ENCODE data around the gene SPRR1B. TPM values are rescaled to one million over a fixed set of nuclear protein-coding genes. Genes with fewer than 3 reads are reported as not detected.

The SPRR1B gene
- polyA plus RNA-seq, result 1,000 to 10,000 TPM; 2,433 to 2,781 TPM

- H3K36me3 ChIP-seq (ENCODE audit: control insufficient read depth in 2 of 2, insufficient read depth in 2 of 2, low read length in 1 of 2), result no peaks in the 10 kb centered on the region
- peaks cover 0 to 3% of the 10 kb centered on the region in 2 donors for H3K4me1 ChIP-seq (ENCODE audit: control insufficient read depth in 2 of 2, insufficient read depth in 2 of 2, low read length in 1 of 2)
- no peaks in the 10 kb centered on the region for H3K27me3 ChIP-seq (ENCODE audit: control insufficient read depth in 1 of 2, insufficient read depth in 2 of 2, low read length in 2 of 2)
- H3K9me3 ChIP-seq (ENCODE audit: control insufficient read depth in 2 of 2, insufficient read depth in 1 of 2, low read depth in 1 of 2, low read length in 1 of 2), result peaks cover 0 to 2% of the 10 kb centered on the region in 2 donors
- H3K27ac ChIP-seq (ENCODE audit: low read depth in 2 of 2, low read length in 1 of 2), result peak within 1 kb of the TSS; percentile 56 to 67
- H3K4me3 ChIP-seq (ENCODE audit: low read depth in 1 of 2, low read length in 2 of 2), result peak within 1 kb of the TSS in 1 of 2 donors; percentile 51
Measured at GRCh38 chr1:153030895-153031294, at the start of gene SPRR1B. SPRR1B (plus strand) TSS chr1:153031203; CDS start chr1:153032346, 1,143 bp downstream.

DNA sequence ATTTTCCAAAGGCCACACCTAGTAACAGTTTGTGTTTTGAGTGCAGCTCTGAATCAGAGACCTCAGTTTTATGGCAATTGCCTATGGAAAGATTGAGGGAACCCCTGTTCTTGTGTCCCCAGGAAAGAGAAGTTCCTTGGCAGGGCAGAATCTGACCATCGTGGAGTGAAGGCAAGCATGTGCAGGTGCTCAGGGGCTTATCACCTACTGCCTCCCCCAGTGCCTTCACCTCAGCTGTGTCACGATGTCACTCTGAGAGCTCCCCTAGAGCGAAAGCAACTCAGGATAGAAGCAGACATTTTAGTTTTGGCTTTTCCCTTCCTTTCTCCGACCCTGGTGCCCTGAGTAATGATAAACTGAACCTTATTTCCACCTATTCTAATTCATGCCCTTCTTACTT is 48.9 kb upstream of the SPRR1B start:
- peak overlapping the region; percentile 6 to 93 for H3K27ac ChIP-seq (ENCODE audit: low read depth in 2 of 2, low read length in 1 of 2)
- 77 to 84% methylated on average over 4 of the region's 4 CpGs for WGBS, 2 donors

GRCh38 chr1:152983234-152983633 is 47.8 kb upstream of the SPRR1B start:
- peaks cover 0 to 15% of the 10 kb centered on the region in 2 donors for H3K4me1 ChIP-seq (ENCODE audit: control insufficient read depth in 2 of 2, insufficient read depth in 2 of 2, low read length in 1 of 2)
- no peaks in the 10 kb centered on the region for H3K27me3 ChIP-seq (ENCODE audit: control insufficient read depth in 1 of 2, insufficient read depth in 2 of 2, low read length in 2 of 2)
- no peaks in the 10 kb centered on the region for H3K36me3 ChIP-seq (ENCODE audit: control insufficient read depth in 2 of 2, insufficient read depth in 2 of 2, low read length in 1 of 2)
- no peak overlapping the region for H3K4me3 ChIP-seq (ENCODE audit: low read depth in 1 of 2, low read length in 2 of 2)
- peak overlapping the region; percentile 82 to 92 for H3K27ac ChIP-seq (ENCODE audit: low read depth in 2 of 2, low read length in 1 of 2)
- H3K9me3 ChIP-seq (ENCODE audit: control insufficient read depth in 2 of 2, insufficient read depth in 1 of 2, low read depth in 1 of 2, low read length in 1 of 2), result no peaks in the 10 kb centered on the region

More for the DNA sequence above, 48.9 kb upstream of the SPRR1B start:
- peaks cover 0 to 15% of the 10 kb centered on the region in 2 donors for H3K4me1 ChIP-seq (ENCODE audit: control insufficient read depth in 2 of 2, insufficient read depth in 2 of 2, low read length in 1 of 2)
- H3K4me3 ChIP-seq (ENCODE audit: low read depth in 1 of 2, low read length in 2 of 2), result no peak overlapping the region
- H3K27me3 ChIP-seq (ENCODE audit: control insufficient read depth in 1 of 2, insufficient read depth in 2 of 2, low read length in 2 of 2), result no peaks in the 10 kb centered on the region
- no peaks in the 10 kb centered on the region for H3K36me3 ChIP-seq (ENCODE audit: control insufficient read depth in 2 of 2, insufficient read depth in 2 of 2, low read length in 1 of 2)
- no peaks in the 10 kb centered on the region for H3K9me3 ChIP-seq (ENCODE audit: control insufficient read depth in 2 of 2, insufficient read depth in 1 of 2, low read depth in 1 of 2, low read length in 1 of 2)

DNA sequence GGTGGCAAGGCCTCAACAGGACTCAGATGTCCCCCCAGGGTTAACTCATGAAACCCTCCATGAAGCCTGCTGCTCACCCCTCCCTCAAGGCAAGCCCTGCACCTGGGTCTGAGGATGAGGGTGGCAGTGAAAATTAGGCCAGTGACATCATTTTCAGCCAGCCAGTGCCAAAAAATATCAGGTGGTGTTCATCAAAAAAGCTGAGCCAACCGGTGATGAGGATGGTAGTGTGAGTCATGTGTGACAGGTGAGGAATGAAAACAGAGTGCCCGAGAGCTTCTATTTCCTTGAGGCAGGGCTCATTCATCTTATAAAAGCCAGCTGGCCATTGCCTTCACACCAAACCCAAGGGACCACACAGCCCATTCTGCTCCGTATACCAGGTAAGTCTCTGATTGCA is 47.3 kb upstream of the SPRR1B start, which contains the start of gene SPRR1A:
TSS of gene SPRR1A (plus strand) at position 339 of the 400 bp plus-strand sequence. CDS start 1,150 bp downstream, outside the sequence.
- Histone ChIP-seq H3K27ac (ENCODE audit: low read depth in 2 of 2, low read length in 1 of 2) (peak within 1 kb of the TSS; percentile 82 to 92), H3K36me3 (ENCODE audit: control insufficient read depth in 2 of 2, insufficient read depth in 2 of 2, low read length in 1 of 2) (no peaks in the 10 kb centered on the region), H3K4me1 (ENCODE audit: control insufficient read depth in 2 of 2, insufficient read depth in 2 of 2, low read length in 1 of 2) (peaks cover 0 to 15% of the 10 kb centered on the region in 2 donors), H3K27me3 (ENCODE audit: control insufficient read depth in 1 of 2, insufficient read depth in 2 of 2, low read length in 2 of 2) (no peaks in the 10 kb centered on the region), H3K9me3 (ENCODE audit: control insufficient read depth in 2 of 2, insufficient read depth in 1 of 2, low read depth in 1 of 2, low read length in 1 of 2) (no peaks in the 10 kb centered on the region), H3K4me3 (ENCODE audit: low read depth in 1 of 2, low read length in 2 of 2) (peak within 1 kb of the TSS; percentile 6 to 53)
- WGBS, 2 donors, result 46 to 60% methylated on average over 3 of the region's 3 CpGs

DNA sequence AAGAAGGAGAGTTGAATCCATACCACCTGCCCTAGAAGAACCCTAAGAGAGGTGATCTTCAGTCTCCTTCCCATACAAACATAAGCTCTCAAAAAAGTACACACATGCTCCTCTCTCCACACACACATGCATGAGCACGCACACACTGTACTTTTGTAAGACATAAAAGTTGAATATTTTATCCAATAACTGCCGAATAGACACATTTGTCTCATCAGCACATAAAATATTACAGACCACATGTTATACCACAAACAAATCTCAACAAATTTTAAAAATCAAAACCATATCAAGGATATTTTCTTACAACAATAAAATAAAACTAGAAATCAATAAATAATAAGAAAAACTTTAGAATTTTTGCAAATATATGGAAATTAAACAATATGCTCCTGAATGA is 44.4 kb upstream of the SPRR1B start:
- H3K4me3 ChIP-seq (ENCODE audit: low read depth in 1 of 2, low read length in 2 of 2), result no peak overlapping the region
- H3K27ac ChIP-seq (ENCODE audit: low read depth in 2 of 2, low read length in 1 of 2), result no peak overlapping the region
- H3K27me3 ChIP-seq (ENCODE audit: control insufficient read depth in 1 of 2, insufficient read depth in 2 of 2, low read length in 2 of 2), result no peaks in the 10 kb centered on the region
- H3K36me3 ChIP-seq (ENCODE audit: control insufficient read depth in 2 of 2, insufficient read depth in 2 of 2, low read length in 1 of 2), result no peaks in the 10 kb centered on the region
- 83 to 91% methylated on average over 2 of the region's 2 CpGs for WGBS, 2 donors
- peaks cover 0 to 10% of the 10 kb centered on the region in 2 donors for H3K4me1 ChIP-seq (ENCODE audit: control insufficient read depth in 2 of 2, insufficient read depth in 2 of 2, low read length in 1 of 2)
- no peaks in the 10 kb centered on the region for H3K9me3 ChIP-seq (ENCODE audit: control insufficient read depth in 2 of 2, insufficient read depth in 1 of 2, low read depth in 1 of 2, low read length in 1 of 2)

- Histone ChIP-seq H3K4me3 (ENCODE audit: low read depth in 1 of 2, low read length in 2 of 2) (no peak overlapping the region), H3K27ac (ENCODE audit: low read depth in 2 of 2, low read length in 1 of 2) (peak overlapping the region in 1 of 2 donors; percentile 24), H3K9me3 (ENCODE audit: control insufficient read depth in 2 of 2, insufficient read depth in 1 of 2, low read depth in 1 of 2, low read length in 1 of 2) (no peaks in the 10 kb centered on the region), H3K36me3 (ENCODE audit: control insufficient read depth in 2 of 2, insufficient read depth in 2 of 2, low read length in 1 of 2) (no peaks in the 10 kb centered on the region), H3K27me3 (ENCODE audit: control insufficient read depth in 1 of 2, insufficient read depth in 2 of 2, low read length in 2 of 2) (no peaks in the 10 kb centered on the region), H3K4me1 (ENCODE audit: control insufficient read depth in 2 of 2, insufficient read depth in 2 of 2, low read length in 1 of 2) (peaks cover 2 to 5% of the 10 kb centered on the region in 2 donors)
- WGBS, 2 donors, result 70 to 75% methylated on average over 6 of the region's 6 CpGs
Measured at GRCh38 chr1:152993186-152993585, 37.8 kb upstream of the SPRR1B start.

DNA sequence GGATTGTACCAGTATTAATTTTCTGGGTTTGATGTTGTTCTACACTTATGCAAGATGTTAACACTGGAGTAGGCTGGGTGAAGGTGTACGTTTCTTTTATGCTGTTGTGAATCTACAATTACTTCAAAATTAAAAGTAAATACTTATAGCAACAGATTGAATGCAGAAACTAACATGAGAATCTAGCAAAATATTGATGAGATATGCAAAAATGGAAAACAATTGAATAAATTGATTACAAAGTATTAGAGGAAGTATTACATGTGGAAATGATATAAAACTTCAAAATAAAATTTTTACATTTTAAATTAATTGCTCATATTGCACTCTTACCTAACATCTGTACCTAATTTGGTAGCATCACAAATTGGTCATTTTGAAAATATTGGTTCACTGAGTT is 35.2 kb upstream of the SPRR1B start:
- Histone ChIP-seq H3K4me1 (ENCODE audit: control insufficient read depth in 2 of 2, insufficient read depth in 2 of 2, low read length in 1 of 2) (peaks cover 2 to 5% of the 10 kb centered on the region in 2 donors), H3K9me3 (ENCODE audit: control insufficient read depth in 2 of 2, insufficient read depth in 1 of 2, low read depth in 1 of 2, low read length in 1 of 2) (no peaks in the 10 kb centered on the region), H3K27ac (ENCODE audit: low read depth in 2 of 2, low read length in 1 of 2) (no peak overlapping the region), H3K27me3 (ENCODE audit: control insufficient read depth in 1 of 2, insufficient read depth in 2 of 2, low read length in 2 of 2) (no peaks in the 10 kb centered on the region), H3K4me3 (ENCODE audit: low read depth in 1 of 2, low read length in 2 of 2) (no peak overlapping the region), H3K36me3 (ENCODE audit: control insufficient read depth in 2 of 2, insufficient read depth in 2 of 2, low read length in 1 of 2) (no peaks in the 10 kb centered on the region)
- 6 to 46% methylated on average over 1 of the region's 1 CpG for WGBS, 2 donors

GRCh38 chr1:152996633-152997400 is 34.2 kb upstream of the SPRR1B start:
- WGBS, 2 donors, result 21 to 23% methylated on average over 5 of the region's 5 CpGs

DNA sequence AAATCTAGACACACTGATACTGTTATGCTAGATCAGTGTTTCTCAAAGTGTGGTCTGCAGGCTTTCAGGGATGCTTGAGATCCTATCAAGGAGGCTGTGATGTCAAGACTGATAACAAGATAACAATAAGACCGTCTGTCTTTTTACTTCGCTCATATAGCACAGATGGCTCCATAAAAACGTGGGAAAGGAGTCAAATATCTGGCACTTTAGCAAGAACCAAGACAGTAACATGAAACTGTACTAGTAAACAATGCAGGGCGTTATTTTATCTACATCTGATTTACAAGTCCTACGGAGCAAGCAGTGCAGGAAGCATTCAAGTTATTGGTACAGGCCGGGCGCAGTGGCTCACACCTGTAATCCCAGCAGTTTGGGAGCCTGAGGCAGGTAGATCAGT is 33.1 kb upstream of the SPRR1B start:
- peak overlapping the region; percentile 29 to 71 for H3K27ac ChIP-seq (ENCODE audit: low read depth in 2 of 2, low read length in 1 of 2)
- 41 to 52% methylated on average over 7 of the region's 7 CpGs for WGBS, 2 donors
- no peaks in the 10 kb centered on the region for H3K27me3 ChIP-seq (ENCODE audit: control insufficient read depth in 1 of 2, insufficient read depth in 2 of 2, low read length in 2 of 2)
- no peaks in the 10 kb centered on the region for H3K36me3 ChIP-seq (ENCODE audit: control insufficient read depth in 2 of 2, insufficient read depth in 2 of 2, low read length in 1 of 2)
- peaks cover 3 to 4% of the 10 kb centered on the region in 2 donors for H3K4me1 ChIP-seq (ENCODE audit: control insufficient read depth in 2 of 2, insufficient read depth in 2 of 2, low read length in 1 of 2)
- no peaks in the 10 kb centered on the region for H3K9me3 ChIP-seq (ENCODE audit: control insufficient read depth in 2 of 2, insufficient read depth in 1 of 2, low read depth in 1 of 2, low read length in 1 of 2)
- H3K4me3 ChIP-seq (ENCODE audit: low read depth in 1 of 2, low read length in 2 of 2), result no peak overlapping the region

More at GRCh38 chr1:152996633-152997400, 34.2 kb upstream of the SPRR1B start:
- H3K4me1 ChIP-seq (ENCODE audit: control insufficient read depth in 2 of 2, insufficient read depth in 2 of 2, low read length in 1 of 2), result peaks cover 4 to 5% of the 10 kb centered on the region in 2 donors
- H3K4me3 ChIP-seq (ENCODE audit: low read depth in 1 of 2, low read length in 2 of 2), result no peak overlapping the region
- H3K9me3 ChIP-seq (ENCODE audit: control insufficient read depth in 2 of 2, insufficient read depth in 1 of 2, low read depth in 1 of 2, low read length in 1 of 2), result no peaks in the 10 kb centered on the region
- H3K27me3 ChIP-seq (ENCODE audit: control insufficient read depth in 1 of 2, insufficient read depth in 2 of 2, low read length in 2 of 2), result no peaks in the 10 kb centered on the region
- no peaks in the 10 kb centered on the region for H3K36me3 ChIP-seq (ENCODE audit: control insufficient read depth in 2 of 2, insufficient read depth in 2 of 2, low read length in 1 of 2)
- peak overlapping the region in 1 of 2 donors; percentile 40 for H3K27ac ChIP-seq (ENCODE audit: low read depth in 2 of 2, low read length in 1 of 2)

- Histone ChIP-seq H3K36me3 (ENCODE audit: control insufficient read depth in 2 of 2, insufficient read depth in 2 of 2, low read length in 1 of 2) (no peaks in the 10 kb centered on the region), H3K27ac (ENCODE audit: low read depth in 2 of 2, low read length in 1 of 2) (peak overlapping the region; percentile 50 to 84), H3K4me3 (ENCODE audit: low read depth in 1 of 2, low read length in 2 of 2) (no peak overlapping the region), H3K4me1 (ENCODE audit: control insufficient read depth in 2 of 2, insufficient read depth in 2 of 2, low read length in 1 of 2) (peaks cover 0 to 2% of the 10 kb centered on the region in 2 donors), H3K9me3 (ENCODE audit: control insufficient read depth in 2 of 2, insufficient read depth in 1 of 2, low read depth in 1 of 2, low read length in 1 of 2) (no peaks in the 10 kb centered on the region), H3K27me3 (ENCODE audit: control insufficient read depth in 1 of 2, insufficient read depth in 2 of 2, low read length in 2 of 2) (no peaks in the 10 kb centered on the region)
- WGBS, 2 donors, result 75 to 81% methylated on average over 4 of the region's 4 CpGs
Measured at GRCh38 chr1:152998476-152998875, 32.5 kb upstream of the SPRR1B start.

Data from esophagus (tissue), 2 donors.